HCT116 (cell line): ENCODE data around the gene MED23. TPM values are rescaled to one million over a fixed set of nuclear protein-coding genes. Genes with fewer than 3 reads are reported as not detected.

Experiments
- ATAC-seq: fragments of 200-7000 bp; cut with Tn5 transposase; 2 replicates; pipeline ENCODE4 v1.9.1; 2020; ENCODE audit warnings: mild to moderate bottlenecking, moderate library complexity
- BruUV-seq: library from RNA; stranded (reverse); fragments of 400-500 nt; replicated peaks from 2 replicates; lab custom pipeline; 2021; lab: Mats Ljungman, UMichigan
- CTCF ChIA-PET: fragments of 300-600 bp; sonication (Branson Sonifier 250); formaldehyde crosslinking; loops from one replicate; lab custom pipeline; 2021; ENCODE audit warnings: antibody characterized with exemption; lab: Charles Lee
- POLR2A ChIA-PET: fragments of 300-600, 350-600 bp; sonication (Branson Sonifier 250); formaldehyde crosslinking; loops from one replicate; lab custom pipeline; 2021; ENCODE audit warnings: antibody characterized with exemption; lab: Charles Lee
- RAD21 ChIA-PET, 2 experiments: fragments of 300-600 bp; sonication (Branson Sonifier 250); formaldehyde crosslinking; loops; one replicate each; lab custom pipeline; 2023; ENCODE audit warnings: low total read pairs in 2 of 2; ENCODE audit not compliant: uncharacterized antibody in 2 of 2, unreplicated experiment in 2 of 2, low non-redundant PET in 1 of 2; lab: Charles Lee
- DNase-seq: peaks from one replicate; pipeline ENCODE4 v3.0.0-alpha.2; 2010; ENCODE audit warnings: low read depth, low spot score
- H2AFZ ChIP-seq: fragments of 200-600 bp; shearing (Covaris generic), sonication (generic); 2 replicates; pipeline ENCODE4 v1.6.1; 2017; ENCODE audit warnings: low read depth, mixed run types, mixed read lengths, antibody characterized with exemption, low read length; ENCODE audit not compliant: poor library complexity, severe bottlenecking
- H3K27ac ChIP-seq: 2 replicates; pipeline ENCODE4 v1.5.1; 2012; ENCODE audit warnings: low read depth, low read length
- H3K27me3 ChIP-seq: fragments of 200-600 bp; sonication (generic); 2 replicates; pipeline ENCODE4 v1.6.1; 2016; ENCODE audit warnings: mixed run types, low read length, mixed read lengths; ENCODE audit not compliant: insufficient read depth
- H3K36me3 ChIP-seq, 2 experiments: fragments of 200-500 bp in 1 of 2; fragments of 200-600 bp in 1 of 2; sonication (Bioruptor generic) in 1 of 2; sonication (generic) in 1 of 2; 2 replicates each; pipeline versions ENCODE4 v1.5.1 to v1.6.1; 2014 to 2016; ENCODE audit warnings: low read length in 2 of 2, inconsistent platforms in 1 of 2, mixed read lengths in 1 of 2, mixed run types in 1 of 2; ENCODE audit not compliant: insufficient read depth in 2 of 2, control insufficient read depth in 1 of 2
- H3K4me1 ChIP-seq, 2 experiments: fragments of 200-600 bp in 1 of 2; sonication (generic) in 1 of 2; 2 replicates each; pipeline versions ENCODE4 v1.5.1 to v1.6.1; 2012 to 2017; ENCODE audit warnings: low read length in 2 of 2, inconsistent platforms in 1 of 2, mild to moderate bottlenecking in 1 of 2, mixed read lengths in 1 of 2, mixed run types in 1 of 2, moderate library complexity in 1 of 2; ENCODE audit not compliant: insufficient read depth in 2 of 2, control insufficient read depth in 1 of 2
- H3K4me2 ChIP-seq: fragments of 200-600 bp; sonication (generic); 2 replicates; pipeline ENCODE4 v1.6.1; 2017; ENCODE audit warnings: mixed run types, low read length, mixed read lengths
- H3K4me3 ChIP-seq, 2 experiments: fragments of 200-600 bp in 1 of 2; sonication (generic) in 1 of 2; replicated peaks in 1 of 2; 2 replicates each; pipeline ENCODE4 v1.5.1; 2011 to 2016; ENCODE audit warnings: low read length in 2 of 2, control low read depth in 1 of 2, low read depth in 1 of 2, mild to moderate bottlenecking in 1 of 2, mixed read lengths in 1 of 2, mixed run types in 1 of 2
- H3K79me2 ChIP-seq: fragments of 200-600 bp; sonication (generic); 2 replicates; pipeline ENCODE4 v1.6.1; 2017; ENCODE audit warnings: mild to moderate bottlenecking, mixed run types, low read length, moderate library complexity, mixed read lengths; ENCODE audit not compliant: insufficient read depth
- H3K9ac ChIP-seq: fragments of 200-600 bp; sonication (generic); 2 replicates; pipeline ENCODE4 v1.6.1; 2016; ENCODE audit warnings: low read length, mixed read lengths
- H3K9me2 ChIP-seq: fragments of 200-600 bp; sonication (generic), shearing (Covaris generic); 2 replicates; pipeline ENCODE4 v1.6.1; 2017; ENCODE audit warnings: mixed run types, mild to moderate bottlenecking, moderate library complexity; ENCODE audit not compliant: insufficient read depth
- H3K9me3 ChIP-seq, 2 experiments: fragments of 200-500 bp in 1 of 2; fragments of 200-600 bp in 1 of 2; sonication (Bioruptor generic) in 1 of 2; sonication (generic) in 1 of 2; 2 replicates each; pipeline ENCODE4 v1.6.1; 2014 to 2017; ENCODE audit warnings: low read length in 2 of 2, mixed read lengths in 2 of 2, inconsistent platforms in 1 of 2, low read depth in 1 of 2, mild to moderate bottlenecking in 1 of 2, mixed run types in 1 of 2, moderate library complexity in 1 of 2; ENCODE audit not compliant: control insufficient read depth in 1 of 2, insufficient read depth in 1 of 2
- H4K20me1 ChIP-seq: fragments of 200-600 bp; sonication (generic), shearing (Covaris generic); 2 replicates; pipeline ENCODE4 v1.6.1; 2017; ENCODE audit warnings: mixed run types, mild to moderate bottlenecking, moderate library complexity; ENCODE audit not compliant: insufficient read depth
- CBX3 ChIP-seq: IDR thresholded peaks from 2 replicates; pipeline ENCODE4 v1.6.1; 2012; ENCODE audit warnings: low read depth
- EGR1 ChIP-seq: IDR thresholded peaks from 2 replicates; pipeline ENCODE4 v1.6.1; 2012; ENCODE audit warnings: low read depth
- ELF1 ChIP-seq: IDR thresholded peaks from 2 replicates; pipeline ENCODE4 v1.6.1; 2012; ENCODE audit warnings: low read depth, borderline replicate concordance
- EZH2 ChIP-seq: fragments of 200-600 bp; sonication (generic); IDR thresholded peaks from 2 replicates; pipeline ENCODE4 v1.6.1; 2017; ENCODE audit warnings: antibody characterized with exemption, mixed run types
- EZH2phosphoT487 ChIP-seq: fragments of 200-600 bp; IDR thresholded peaks from 2 replicates; pipeline ENCODE4 v1.6.1; 2018; ENCODE audit warnings: antibody characterized with exemption, borderline replicate concordance
- FOSL1 ChIP-seq: IDR thresholded peaks from 2 replicates; pipeline ENCODE4 v1.6.1; 2012; ENCODE audit warnings: low read depth
- JUND ChIP-seq: IDR thresholded peaks from 2 replicates; pipeline ENCODE4 v1.6.1; 2012
- POLR2A ChIP-seq: IDR thresholded peaks from 2 replicates; pipeline ENCODE4 v1.7.0; 2011; ENCODE audit warnings: borderline replicate concordance; ENCODE audit not compliant: insufficient read depth, insufficient read length; ENCODE audit errors: extremely low read depth
- RAD21 ChIP-seq: IDR thresholded peaks from 2 replicates; pipeline ENCODE4 v1.6.1; 2012; ENCODE audit warnings: low read depth, mild to moderate bottlenecking
- REST ChIP-seq: IDR thresholded peaks from 2 replicates; pipeline ENCODE4 v1.6.1; 2012; ENCODE audit warnings: low read depth
- SP1 ChIP-seq: IDR thresholded peaks from 2 replicates; pipeline ENCODE4 v1.6.1; 2012; ENCODE audit warnings: low read depth
- YY1 ChIP-seq: IDR thresholded peaks from 2 replicates; pipeline ENCODE4 v1.6.1; 2011; ENCODE audit warnings: low read length, low read depth, moderate library complexity, mild to moderate bottlenecking; ENCODE audit not compliant: insufficient replicate concordance; ENCODE audit errors: extremely low read depth
- intact Hi-C: fragments of 100-400 bp; cut with micrococcal nuclease; formaldehyde crosslinking; loops from 2 replicates; pipeline ENCODE4 v1.10.0; 2022
- total RNA-seq: library from RNA; stranded (reverse); gene quantifications from one replicate; pipeline ENCODE4 v1.2.1, GENCODE V29; 2021; ENCODE audit not compliant: unreplicated experiment
- TF ChIP-seq, protein P1 (sequence below), 3 experiments: fragments of 200-600 bp in 1 of 3; sonication (generic) in 1 of 3; IDR thresholded peaks in 2 of 3; conservative IDR thresholded peaks in 1 of 3; 2 replicates each; pipeline ENCODE4 v1.5.1; 2012 to 2017; ENCODE audit warnings: low read depth in 2 of 3, low read length in 2 of 3, antibody characterized with exemption in 1 of 3, borderline replicate concordance in 1 of 3, control low read depth in 1 of 3, mild to moderate bottlenecking in 1 of 3, mixed read lengths in 1 of 3, mixed run types in 1 of 3, moderate library complexity in 1 of 3; ENCODE audit not compliant: insufficient read depth in 1 of 3
- TF ChIP-seq, protein P2 (sequence below): IDR thresholded peaks from 2 replicates; pipeline ENCODE4 v1.6.1; 2011; ENCODE audit warnings: mild to moderate bottlenecking, low read length, moderate library complexity; ENCODE audit not compliant: insufficient replicate concordance; ENCODE audit errors: extremely low read depth
- TF ChIP-seq, protein P3 (sequence below): IDR thresholded peaks from 2 replicates; pipeline ENCODE4 v1.6.1; 2012

Gene MED23
- total RNA-seq, 1 experiment from 2014 or later = 17.2 TPM

- TF ChIP-seq EGR1 (no peak), SP1 (no peak), FOSL1 (no peak)
- TF ChIP-seq, protein P1, sequence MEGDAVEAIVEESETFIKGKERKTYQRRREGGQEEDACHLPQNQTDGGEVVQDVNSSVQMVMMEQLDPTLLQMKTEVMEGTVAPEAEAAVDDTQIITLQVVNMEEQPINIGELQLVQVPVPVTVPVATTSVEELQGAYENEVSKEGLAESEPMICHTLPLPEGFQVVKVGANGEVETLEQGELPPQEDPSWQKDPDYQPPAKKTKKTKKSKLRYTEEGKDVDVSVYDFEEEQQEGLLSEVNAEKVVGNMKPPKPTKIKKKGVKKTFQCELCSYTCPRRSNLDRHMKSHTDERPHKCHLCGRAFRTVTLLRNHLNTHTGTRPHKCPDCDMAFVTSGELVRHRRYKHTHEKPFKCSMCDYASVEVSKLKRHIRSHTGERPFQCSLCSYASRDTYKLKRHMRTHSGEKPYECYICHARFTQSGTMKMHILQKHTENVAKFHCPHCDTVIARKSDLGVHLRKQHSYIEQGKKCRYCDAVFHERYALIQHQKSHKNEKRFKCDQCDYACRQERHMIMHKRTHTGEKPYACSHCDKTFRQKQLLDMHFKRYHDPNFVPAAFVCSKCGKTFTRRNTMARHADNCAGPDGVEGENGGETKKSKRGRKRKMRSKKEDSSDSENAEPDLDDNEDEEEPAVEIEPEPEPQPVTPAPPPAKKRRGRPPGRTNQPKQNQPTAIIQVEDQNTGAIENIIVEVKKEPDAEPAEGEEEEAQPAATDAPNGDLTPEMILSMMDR (IDR thresholded peaks at IDR 0.05 in 2 of 3, conservative IDR thresholded peaks at IDR 0.05 in 1 of 3; ENCODE audit: borderline replicate concordance in 1 of 3, insufficient read depth in 1 of 3, low read depth in 2 of 3, low read length in 2 of 3) = no peak
Measured at GRCh38 chr6:131645846-131646245, 17.8 kb upstream of the MED23 start (continued).

DNA sequence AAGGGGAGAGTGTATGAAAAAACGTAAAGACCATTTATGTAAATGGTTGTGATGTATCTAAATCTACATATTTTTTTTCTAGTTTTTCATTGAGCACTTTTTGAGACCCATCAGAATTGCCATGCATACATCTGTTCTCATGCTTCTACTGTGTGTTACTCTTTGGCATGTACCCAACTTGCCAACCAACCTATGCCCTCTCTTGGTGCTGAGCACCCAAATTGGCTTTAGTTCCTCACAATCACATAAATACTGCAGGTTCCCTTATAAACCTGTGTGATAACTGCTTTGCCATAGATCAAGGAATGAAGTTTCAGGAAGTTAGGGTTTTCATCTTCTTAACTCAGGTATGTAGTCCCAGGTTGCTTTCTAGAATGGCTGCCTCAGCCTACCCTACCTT lies 16.9 kb upstream of the MED23 start:
- Histone ChIP-seq H3K27me3 (no peaks in the 10 kb centered on the region), H3K9ac (no peak overlapping the region), H4K20me1 (no peaks in the 10 kb centered on the region), H3K4me3 (no peak overlapping the region), H3K79me2 (no peaks in the 10 kb centered on the region), H3K4me1 (peaks cover 0 to 11% of the 10 kb centered on the region in 2 experiments; a peak in 2 of 4 replicates), H2AFZ (no peak overlapping the region), H3K4me2 (no peak overlapping the region), H3K9me2 (no peaks in the 10 kb centered on the region), H3K27ac (no peak overlapping the region), H3K9me3 (no peaks in the 10 kb centered on the region), H3K36me3 (no peaks in the 10 kb centered on the region)
- DNase-seq = no peak
- intact Hi-C loops = no loop called here
- POLR2A ChIA-PET = no interaction called here
- ATAC-seq = no peak
- RAD21 ChIA-PET = no interaction called here
- CTCF ChIA-PET = no interaction called here
- no TSS peak for BruUV-seq
- TF ChIP-seq REST (no peak), ELF1 (no peak), YY1 (no peak), CBX3 (no peak), JUND (no peak), EZH2 (no peak), EZH2phosphoT487 (no peak), RAD21 (no peak), POLR2A (no peak)
- TF ChIP-seq, protein P2, sequence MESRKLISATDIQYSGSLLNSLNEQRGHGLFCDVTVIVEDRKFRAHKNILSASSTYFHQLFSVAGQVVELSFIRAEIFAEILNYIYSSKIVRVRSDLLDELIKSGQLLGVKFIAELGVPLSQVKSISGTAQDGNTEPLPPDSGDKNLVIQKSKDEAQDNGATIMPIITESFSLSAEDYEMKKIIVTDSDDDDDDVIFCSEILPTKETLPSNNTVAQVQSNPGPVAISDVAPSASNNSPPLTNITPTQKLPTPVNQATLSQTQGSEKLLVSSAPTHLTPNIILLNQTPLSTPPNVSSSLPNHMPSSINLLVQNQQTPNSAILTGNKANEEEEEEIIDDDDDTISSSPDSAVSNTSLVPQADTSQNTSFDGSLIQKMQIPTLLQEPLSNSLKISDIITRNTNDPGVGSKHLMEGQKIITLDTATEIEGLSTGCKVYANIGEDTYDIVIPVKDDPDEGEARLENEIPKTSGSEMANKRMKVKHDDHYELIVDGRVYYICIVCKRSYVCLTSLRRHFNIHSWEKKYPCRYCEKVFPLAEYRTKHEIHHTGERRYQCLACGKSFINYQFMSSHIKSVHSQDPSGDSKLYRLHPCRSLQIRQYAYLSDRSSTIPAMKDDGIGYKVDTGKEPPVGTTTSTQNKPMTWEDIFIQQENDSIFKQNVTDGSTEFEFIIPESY = no peak
- TF ChIP-seq, protein P1 (IDR thresholded peaks at IDR 0.05 in 2 of 3, conservative IDR thresholded peaks at IDR 0.05 in 1 of 3; ENCODE audit: borderline replicate concordance in 1 of 3, insufficient read depth in 1 of 3, low read depth in 2 of 3, low read length in 2 of 3) = no peak
- TF ChIP-seq, protein P3, sequence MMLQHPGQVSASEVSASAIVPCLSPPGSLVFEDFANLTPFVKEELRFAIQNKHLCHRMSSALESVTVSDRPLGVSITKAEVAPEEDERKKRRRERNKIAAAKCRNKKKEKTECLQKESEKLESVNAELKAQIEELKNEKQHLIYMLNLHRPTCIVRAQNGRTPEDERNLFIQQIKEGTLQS = no peak
